ENCODE measurements around the gene YEATS2.
"Not testable (repeated sequence)": the region's sequence is repeated elsewhere in the genome, so short reads cannot be mapped to it uniquely, and the experiment has no call there.

Gene YEATS2

GRCh38 chr3:183734750-183735494 lies 37.3 kb downstream of the YEATS2 start:
- no peaks in the 10 kb centered on the region for H3K4me1 ChIP-seq
- H3K27ac ChIP-seq, result no peak overlapping the region
- TF ChIP-seq, protein P1, sequence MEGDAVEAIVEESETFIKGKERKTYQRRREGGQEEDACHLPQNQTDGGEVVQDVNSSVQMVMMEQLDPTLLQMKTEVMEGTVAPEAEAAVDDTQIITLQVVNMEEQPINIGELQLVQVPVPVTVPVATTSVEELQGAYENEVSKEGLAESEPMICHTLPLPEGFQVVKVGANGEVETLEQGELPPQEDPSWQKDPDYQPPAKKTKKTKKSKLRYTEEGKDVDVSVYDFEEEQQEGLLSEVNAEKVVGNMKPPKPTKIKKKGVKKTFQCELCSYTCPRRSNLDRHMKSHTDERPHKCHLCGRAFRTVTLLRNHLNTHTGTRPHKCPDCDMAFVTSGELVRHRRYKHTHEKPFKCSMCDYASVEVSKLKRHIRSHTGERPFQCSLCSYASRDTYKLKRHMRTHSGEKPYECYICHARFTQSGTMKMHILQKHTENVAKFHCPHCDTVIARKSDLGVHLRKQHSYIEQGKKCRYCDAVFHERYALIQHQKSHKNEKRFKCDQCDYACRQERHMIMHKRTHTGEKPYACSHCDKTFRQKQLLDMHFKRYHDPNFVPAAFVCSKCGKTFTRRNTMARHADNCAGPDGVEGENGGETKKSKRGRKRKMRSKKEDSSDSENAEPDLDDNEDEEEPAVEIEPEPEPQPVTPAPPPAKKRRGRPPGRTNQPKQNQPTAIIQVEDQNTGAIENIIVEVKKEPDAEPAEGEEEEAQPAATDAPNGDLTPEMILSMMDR (IDR thresholded peaks at IDR 0.05), result no peak
- H3K27me3 ChIP-seq, result no peaks in the 10 kb centered on the region
- no peak for DNase-seq
- H3K4me3 ChIP-seq, result no peak overlapping the region
- H3K36me3 ChIP-seq, result peaks cover 23 to 69% (median 47%) of the 10 kb centered on the region in 3 donors
- no peaks in the 10 kb centered on the region for H3K9me3 ChIP-seq
- intact Hi-C loops (cut with DNase I; ENCODE audit: low total_unique reads), result no loop called here

- TF ChIP-seq, protein P1 (IDR thresholded peaks at IDR 0.05), result no peak
- H3K36me3 ChIP-seq, result peaks cover 23 to 56% (median 41%) of the 10 kb centered on the region in 3 donors
- intact Hi-C loops (cut with DNase I; ENCODE audit: low total_unique reads), result no loop called here
Measured at GRCh38 chr3:183737116-183737515, 39.5 kb downstream of the YEATS2 start.

GRCh38 chr3:183740154-183740553 lies 42.6 kb downstream of the YEATS2 start:
- H3K9me3 ChIP-seq; H3K4me3 ChIP-seq; H3K27ac ChIP-seq; DNase-seq; H3K4me1 ChIP-seq; H3K27me3 ChIP-seq; intact Hi-C loops (cut with DNase I; ENCODE audit: low total_unique reads): not testable (repeated sequence)
- H3K36me3 ChIP-seq, result peaks cover 22 to 37% (median 23%) of the 10 kb centered on the region in 3 donors

More at GRCh38 chr3:183737116-183737515, 39.5 kb downstream of the YEATS2 start:
- H3K27ac ChIP-seq, result no peak overlapping the region
- no peak for DNase-seq
- no peaks in the 10 kb centered on the region for H3K27me3 ChIP-seq
- H3K4me3 ChIP-seq, result no peak overlapping the region
- no peaks in the 10 kb centered on the region for H3K9me3 ChIP-seq
- no peaks in the 10 kb centered on the region for H3K4me1 ChIP-seq

- Histone ChIP-seq H3K27me3 (no peaks in the 10 kb centered on the region), H3K36me3 (peaks cover 5 to 30% (median 9%) of the 10 kb centered on the region in 3 donors), H3K9me3 (no peaks in the 10 kb centered on the region), H3K4me1 (no peaks in the 10 kb centered on the region), H3K27ac (no peak overlapping the region), H3K4me3 (no peak overlapping the region)
- TF ChIP-seq, protein P1 (IDR thresholded peaks at IDR 0.05), result no peak
- no peak for DNase-seq
- intact Hi-C loops (cut with DNase I; ENCODE audit: low total_unique reads), result no loop called here
Measured at GRCh38 chr3:183743231-183743630, 45.6 kb downstream of the YEATS2 start.

- TF ChIP-seq, protein P1 (IDR thresholded peaks at IDR 0.05), result no peak
- no peak for DNase-seq
- Histone ChIP-seq H3K9me3 (no peaks in the 10 kb centered on the region), H3K36me3 (peaks cover 17 to 38% (median 22%) of the 10 kb centered on the region in 3 donors), H3K27me3 (no peaks in the 10 kb centered on the region), H3K27ac (no peak overlapping the region), H3K4me3 (no peak overlapping the region), H3K4me1 (no peaks in the 10 kb centered on the region)
- intact Hi-C loops (cut with DNase I; ENCODE audit: low total_unique reads), result no loop called here
Measured at GRCh38 chr3:183745300-183746098, 47.9 kb downstream of the YEATS2 start.

DNA sequence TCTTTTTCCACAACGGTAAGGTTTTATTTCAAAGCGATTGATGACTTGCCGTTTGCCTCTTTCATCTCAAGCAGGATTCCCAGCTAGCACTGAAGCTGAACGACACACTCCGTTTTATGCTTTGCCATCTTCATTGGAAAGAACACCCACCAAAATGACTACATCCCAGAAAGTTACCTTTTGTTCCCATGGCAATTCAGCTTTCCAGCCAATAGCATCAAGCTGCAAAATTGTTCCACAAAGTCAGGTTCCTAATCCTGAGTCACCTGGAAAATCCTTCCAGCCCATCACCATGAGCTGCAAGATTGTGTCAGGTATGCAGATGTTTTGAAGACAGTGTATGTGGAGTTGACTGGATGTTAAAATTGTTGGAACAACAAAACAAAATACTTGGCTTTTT lies 56.5 kb downstream of the YEATS2 start:
- H3K27me3 ChIP-seq, result no peaks in the 10 kb centered on the region
- intact Hi-C loops (cut with DNase I; ENCODE audit: low total_unique reads), result no loop called here
- H3K4me3 ChIP-seq, result no peak overlapping the region
- peaks cover 53 to 68% (median 67%) of the 10 kb centered on the region in 3 donors for H3K36me3 ChIP-seq
- H3K27ac ChIP-seq, result no peak overlapping the region
- no peaks in the 10 kb centered on the region for H3K9me3 ChIP-seq
- TF ChIP-seq, protein P1 (IDR thresholded peaks at IDR 0.05), result no peak
- no peaks in the 10 kb centered on the region for H3K4me1 ChIP-seq
- no peak for DNase-seq

All from tibial artery (tissue), 4 donors.